ENCODE measurements around the gene KLHL29. TPM values are rescaled to one million over a fixed set of nuclear protein-coding genes. Genes with fewer than 3 reads are reported as not detected.

Gene KLHL29
- polyA plus RNA-seq, 3 donors: 0.03 TPM; not detected in 2

- no peaks in the 10 kb centered on the region for H3K79me2 ChIP-seq (ENCODE audit: insufficient read depth, low read length)
- no peak overlapping the region for H3K4me2 ChIP-seq (replicated peaks; ENCODE audit: extremely low read depth, low read length, poor library complexity, severe bottlenecking)
- H3K27me3 Mint-ChIP-seq (ENCODE audit: low read depth in 3 of 3): peaks cover 16 to 30% (median 19%) of the 10 kb centered on the region in 3 donors
- peaks cover 0 to 4% (median 2%) of the 10 kb centered on the region in 7 donors for H3K9me3 Mint-ChIP-seq
- no peaks in the 10 kb centered on the region for H3K4me1 Mint-ChIP-seq
- H3K36me3 ChIP-seq (replicated peaks in 1 of 2; ENCODE audit: control insufficient read depth in 1 of 2, insufficient read depth in 2 of 2, low read length in 2 of 2): no peaks in the 10 kb centered on the region
- H3K27me3 ChIP-seq (ENCODE audit: control insufficient read depth in 2 of 2, insufficient read depth in 2 of 2, low read length in 2 of 2): peaks cover 2 to 20% of the 10 kb centered on the region in 2 donors
- no peak overlapping the region for H3K4me3 ChIP-seq (replicated peaks in 1 of 3; ENCODE audit: low read depth in 2 of 3, low read length in 3 of 3)
- TF ChIP-seq, protein P1, sequence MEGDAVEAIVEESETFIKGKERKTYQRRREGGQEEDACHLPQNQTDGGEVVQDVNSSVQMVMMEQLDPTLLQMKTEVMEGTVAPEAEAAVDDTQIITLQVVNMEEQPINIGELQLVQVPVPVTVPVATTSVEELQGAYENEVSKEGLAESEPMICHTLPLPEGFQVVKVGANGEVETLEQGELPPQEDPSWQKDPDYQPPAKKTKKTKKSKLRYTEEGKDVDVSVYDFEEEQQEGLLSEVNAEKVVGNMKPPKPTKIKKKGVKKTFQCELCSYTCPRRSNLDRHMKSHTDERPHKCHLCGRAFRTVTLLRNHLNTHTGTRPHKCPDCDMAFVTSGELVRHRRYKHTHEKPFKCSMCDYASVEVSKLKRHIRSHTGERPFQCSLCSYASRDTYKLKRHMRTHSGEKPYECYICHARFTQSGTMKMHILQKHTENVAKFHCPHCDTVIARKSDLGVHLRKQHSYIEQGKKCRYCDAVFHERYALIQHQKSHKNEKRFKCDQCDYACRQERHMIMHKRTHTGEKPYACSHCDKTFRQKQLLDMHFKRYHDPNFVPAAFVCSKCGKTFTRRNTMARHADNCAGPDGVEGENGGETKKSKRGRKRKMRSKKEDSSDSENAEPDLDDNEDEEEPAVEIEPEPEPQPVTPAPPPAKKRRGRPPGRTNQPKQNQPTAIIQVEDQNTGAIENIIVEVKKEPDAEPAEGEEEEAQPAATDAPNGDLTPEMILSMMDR (IDR thresholded peaks at IDR 0.05): no peak
- H3K9me3 ChIP-seq (replicated peaks in 1 of 2; ENCODE audit: control insufficient read depth in 1 of 2, insufficient read depth in 1 of 2, low read length in 2 of 2): no peaks in the 10 kb centered on the region
- no peak for DNase-seq
- no peak overlapping the region for H3K4me3 Mint-ChIP-seq
- intact Hi-C loops (cut with micrococcal nuclease): no loop called here
- H3K4me1 ChIP-seq (ENCODE audit: control insufficient read depth in 1 of 2, insufficient read depth in 2 of 2, low read length in 2 of 2): no peaks in the 10 kb centered on the region
- H3K27ac Mint-ChIP-seq: no peak overlapping the region
- no peaks in the 10 kb centered on the region for H4K20me1 ChIP-seq (ENCODE audit: insufficient read depth, low read length)
- no peak overlapping the region for H2AFZ ChIP-seq (ENCODE audit: insufficient read depth, low read depth, low read length, poor library complexity, severe bottlenecking)
- H3K27ac ChIP-seq (ENCODE audit: low read depth in 1 of 2, low read length in 2 of 2): no peak overlapping the region
- WGBS (ENCODE audit: insufficient coverage): 73% methylated on average over 2 of the region's 7 CpGs
- no peak overlapping the region for H3K9ac ChIP-seq (ENCODE audit: insufficient read depth, low read length, poor library complexity, severe bottlenecking)
- H3K36me3 Mint-ChIP-seq: no peaks in the 10 kb centered on the region
Measured at GRCh38 chr2:23349508-23349907, 35.5 kb upstream of the KLHL29 start.

DNA sequence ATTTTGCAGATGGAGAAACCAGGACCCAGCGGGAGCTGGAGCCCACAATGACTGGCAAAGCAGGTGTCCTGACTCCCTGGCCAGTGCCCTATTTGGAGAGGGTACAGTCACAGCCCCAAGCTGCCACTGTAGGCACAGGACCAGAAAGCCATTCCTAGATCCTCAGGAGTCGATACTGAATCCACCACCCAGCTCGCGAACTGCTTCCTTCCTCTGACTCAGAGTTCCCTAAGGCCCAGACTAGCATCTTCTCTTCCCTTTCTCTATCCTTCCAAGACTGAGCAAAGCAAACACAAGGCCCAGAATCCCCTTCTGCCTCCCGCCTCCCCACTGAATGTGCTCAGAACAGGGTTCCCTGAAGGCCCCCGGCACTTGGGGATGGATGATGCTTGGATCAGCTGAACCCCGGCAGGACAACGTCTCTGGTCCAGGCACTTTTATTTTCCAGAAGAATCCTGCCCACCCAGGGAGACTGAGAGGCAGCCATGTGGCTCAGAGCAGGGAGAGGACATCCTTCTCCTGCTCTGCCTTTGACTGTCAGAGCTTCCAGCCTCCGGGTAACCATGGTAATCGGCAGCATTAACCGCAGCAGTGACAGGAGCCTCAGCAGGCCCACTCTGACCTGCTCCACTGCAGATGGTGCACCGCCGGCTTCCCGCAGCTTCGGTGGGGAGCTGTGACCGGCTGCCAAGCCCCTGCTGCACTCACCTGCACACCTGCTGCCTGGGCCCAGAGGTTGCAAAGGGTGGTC is 34.8 kb upstream of the KLHL29 start:
- WGBS (ENCODE audit: insufficient coverage): 91% methylated on average over 15 of the region's 16 CpGs
- Histone ChIP-seq H3K9ac (ENCODE audit: insufficient read depth, low read length, poor library complexity, severe bottlenecking) (no peak overlapping the region), H2AFZ (ENCODE audit: insufficient read depth, low read depth, low read length, poor library complexity, severe bottlenecking) (no peak overlapping the region), H3K4me1 (ENCODE audit: control insufficient read depth in 1 of 2, insufficient read depth in 2 of 2, low read length in 2 of 2) (no peaks in the 10 kb centered on the region), H3K27me3 (ENCODE audit: control insufficient read depth in 2 of 2, insufficient read depth in 2 of 2, low read length in 2 of 2) (peaks cover 2 to 20% of the 10 kb centered on the region in 2 donors), H3K4me2 (replicated peaks; ENCODE audit: extremely low read depth, low read length, poor library complexity, severe bottlenecking) (no peak overlapping the region), H3K36me3 (replicated peaks in 1 of 2; ENCODE audit: control insufficient read depth in 1 of 2, insufficient read depth in 2 of 2, low read length in 2 of 2) (no peaks in the 10 kb centered on the region), H4K20me1 (ENCODE audit: insufficient read depth, low read length) (no peaks in the 10 kb centered on the region), H3K4me3 (replicated peaks in 1 of 3; ENCODE audit: low read depth in 2 of 3, low read length in 3 of 3) (no peak overlapping the region), H3K27ac (ENCODE audit: low read depth in 1 of 2, low read length in 2 of 2) (no peak overlapping the region), H3K79me2 (ENCODE audit: insufficient read depth, low read length) (no peaks in the 10 kb centered on the region), H3K9me3 (replicated peaks in 1 of 2; ENCODE audit: control insufficient read depth in 1 of 2, insufficient read depth in 1 of 2, low read length in 2 of 2) (no peaks in the 10 kb centered on the region)
- intact Hi-C loops (cut with micrococcal nuclease): no loop called here
- Mint-ChIP-seq H3K4me3 (no peak overlapping the region), H3K4me1 (no peaks in the 10 kb centered on the region), H3K27me3 (ENCODE audit: low read depth in 3 of 3) (peaks cover 16 to 29% (median 19%) of the 10 kb centered on the region in 3 donors), H3K9me3 (peaks cover 0 to 4% (median 2%) of the 10 kb centered on the region in 7 donors), H3K36me3 (no peaks in the 10 kb centered on the region), H3K27ac (no peak overlapping the region)
- DNase-seq: no peak
- TF ChIP-seq, protein P1 (IDR thresholded peaks at IDR 0.05): no peak
